Globus pallidus (tissue), 1 donor: ENCODE measurements around the gene GNAS.
A peak's percentile ranks its signal among the peaks of the same experiment; 100 is the strongest.
"Not testable (repeated sequence)": the region's sequence is repeated elsewhere in the genome, so short reads cannot be mapped to it uniquely, and the experiment has no call there.

Source experiments
- DNase-seq: peaks from one replicate; pipeline ENCODE4 v3.0.0-alpha.2; 2015; ENCODE audit warnings: low spot score

The GNAS gene

GRCh38 chr20:58828804-58829203 lies 23.7 kb upstream of the GNAS start:
- not testable (repeated sequence) for DNase-seq

GRCh38 chr20:58829531-58829941 lies 23.0 kb upstream of the GNAS start:
- DNase-seq = peak; percentile 16

GRCh38 chr20:58832457-58832856 lies 20.1 kb upstream of the GNAS start:
- no peak for DNase-seq

- DNase-seq = no peak
Observed at GRCh38 chr20:58833921-58834320, 18.6 kb upstream of the GNAS start.

- DNase-seq = no peak
Observed at GRCh38 chr20:58835231-58835630, 17.3 kb upstream of the GNAS start.

- no peak for DNase-seq
Observed at GRCh38 chr20:58836616-58837204, 15.8 kb upstream of the GNAS start.

GRCh38 chr20:58837717-58838116 lies 14.8 kb upstream of the GNAS start:
- DNase-seq = no peak

- no peak for DNase-seq
Observed at GRCh38 chr20:58838174-58838573, 14.3 kb upstream of the GNAS start.

- no peak for DNase-seq
Observed at GRCh38 chr20:58839474-58839874, 13.0 kb upstream of the GNAS start.

- no peak for DNase-seq
Observed at GRCh38 chr20:58839991-58840747, 12.3 kb upstream of the GNAS start.

GRCh38 chr20:58840816-58841538 lies 11.5 kb upstream of the GNAS start:
- no peak for DNase-seq

- DNase-seq = no peak
Observed at GRCh38 chr20:58841539-58842264, 10.8 kb upstream of the GNAS start.

GRCh38 chr20:58842276-58842675 lies 10.2 kb upstream of the GNAS start:
- no peak for DNase-seq

GRCh38 chr20:58843128-58843556 lies 9.4 kb upstream of the GNAS start:
- no peak for DNase-seq

GRCh38 chr20:58845706-58846105 lies 6.8 kb upstream of the GNAS start:
- no peak for DNase-seq

- no peak for DNase-seq
Observed at GRCh38 chr20:58847463-58847862, 5.1 kb upstream of the GNAS start.

GRCh38 chr20:58850693-58851174 lies 1.8 kb upstream of the GNAS start, which contains the start of gene GNAS-AS1:
Gene GNAS-AS1 (minus strand): TSS chr20:58850902.
- peak; percentile 71 for DNase-seq

GRCh38 chr20:58851221-58851968 lies 1.1 kb upstream of the GNAS start:
- DNase-seq = no peak

GRCh38 chr20:58851969-58852458 lies 502 bp upstream of the GNAS start:
- DNase-seq = no peak

- DNase-seq = no peak
Observed at GRCh38 chr20:58853466-58853865, 950 bp downstream of the GNAS start.

GRCh38 chr20:58853976-58854637 lies 1.6 kb downstream of the GNAS start:
- DNase-seq = no peak
